Activated CD4-positive, CD25-positive, alpha-beta regulatory T cell (primary cell): ENCODE data around the gene VSIR.

Experiments used
- DNase-seq, 4 experiments: peaks; one replicate each; lab custom pipeline; 2025; lab: John Stamatoyannopoulos, UW

VSIR gene

GRCh38 chr10:71773221-71773971 lies at the start of gene VSIR:
VSIR (minus strand) TSS chr10:71773520; CDS start chr10:71773439, 81 bp downstream.
- peak; percentile 87 to 93 (median 88) for DNase-seq

GRCh38 chr10:71821909-71822763 lies 48.8 kb upstream of the VSIR start:
- no peak for DNase-seq

GRCh38 chr10:71820966-71821365 lies 47.6 kb upstream of the VSIR start:
- DNase-seq = no peak

- DNase-seq = no peak
These were observed 46.7 kb upstream of the VSIR start for GRCh38 chr10:71819985-71820384.

- no peak for DNase-seq
These were observed 46.1 kb upstream of the VSIR start for GRCh38 chr10:71819441-71819861.

GRCh38 chr10:71818674-71819260 lies 45.4 kb upstream of the VSIR start:
- no peak for DNase-seq

GRCh38 chr10:71817831-71818655 lies 44.7 kb upstream of the VSIR start:
- DNase-seq = no peak

GRCh38 chr10:71816936-71817618 lies 43.8 kb upstream of the VSIR start:
- no peak for DNase-seq

- DNase-seq = no peak
These were observed 43.1 kb upstream of the VSIR start for GRCh38 chr10:71816421-71816851.

- DNase-seq = no peak
These were observed 42.3 kb upstream of the VSIR start for GRCh38 chr10:71815515-71816130.

- no peak for DNase-seq
These were observed 41.6 kb upstream of the VSIR start for GRCh38 chr10:71814922-71815411.

GRCh38 chr10:71812913-71813590 lies 39.7 kb upstream of the VSIR start:
- DNase-seq = no peak

GRCh38 chr10:71812016-71812912 lies 38.9 kb upstream of the VSIR start:
- peak; percentile 60 to 71 (median 65) for DNase-seq

- no peak for DNase-seq
These were observed 38.0 kb upstream of the VSIR start for GRCh38 chr10:71811351-71811750.

GRCh38 chr10:71810048-71810750 lies 36.9 kb upstream of the VSIR start:
- DNase-seq = no peak

GRCh38 chr10:71809628-71810027 lies 36.3 kb upstream of the VSIR start:
- no peak for DNase-seq

GRCh38 chr10:71807557-71808510 lies 34.5 kb upstream of the VSIR start:
- DNase-seq = no peak
